ENCODE results near the gene ZNF138. TPM values are rescaled to one million over a fixed set of nuclear protein-coding genes. Genes with fewer than 3 reads are reported as not detected.
A peak's percentile ranks its signal among the peaks of the same experiment; 100 is the strongest.

The ZNF138 gene
- total RNA-seq, 6 experiments from 2014 or later: 2.5 to 6.6 (median 2.7) TPM

- no peak overlapping the region for H3K27ac ChIP-seq
- DNase-seq (peak in 2 of 3 donors; percentile 48 to 54), ATAC-seq (peak; percentile 61 to 79 (median 72))
- no peaks in the 10 kb centered on the region for H3K4me1 ChIP-seq
- intact Hi-C loops (cut with DNase I): no loop called here
- no peaks in the 10 kb centered on the region for H3K36me3 ChIP-seq
- H3K9me3 ChIP-seq: no peaks in the 10 kb centered on the region
- H3K4me3 ChIP-seq: peak overlapping the region; percentile 8 to 39 (median 14)
- WGBS (ENCODE audit: insufficient coverage, low coverage, low lambda C conversion rate, missing lambda C conversion rate): 20% methylated on average over 19 of the region's 55 CpGs
- H3K27me3 ChIP-seq: no peaks in the 10 kb centered on the region
- no peak for TF ChIP-seq CTCF (IDR thresholded peaks at IDR 0.05)
- TF ChIP-seq POLR2A (IDR thresholded peaks at IDR 0.05): no peak
Measured at GRCh38 chr7:64882341-64883112, 88.3 kb downstream of the ZNF138 start.

Other genes with a start within 250 kb of the ZNF138 start
- gene ZNF680, start 231.4 kb upstream of the ZNF138 start, total RNA-seq: 10 to 100 TPM in 5 of 6 experiments, 1 to 10 TPM in 1; 5.5 to 16.2 (median 12.9) TPM
- gene ZNF107, start 128.3 kb upstream of the ZNF138 start, total RNA-seq: 1 to 10 TPM; 1.2 to 2.0 (median 1.6) TPM
- gene ZNF273, start 108.8 kb downstream of the ZNF138 start, total RNA-seq: under 1 TPM; 0.24 to 1.00 (median 0.78) TPM
- gene ZNF117, start 196.6 kb downstream of the ZNF138 start, total RNA-seq: 1 to 10 TPM; 1.6 to 3.8 (median 3.0) TPM
- 1 to 10 TPM; 4.2 to 5.3 (median 4.9) TPM for gene ERV3-1, start 212.3 kb downstream of the ZNF138 start, total RNA-seq

Measured in right lobe of liver (tissue), 6 donors.